ENCODE data around the gene CALCA.

DNA sequence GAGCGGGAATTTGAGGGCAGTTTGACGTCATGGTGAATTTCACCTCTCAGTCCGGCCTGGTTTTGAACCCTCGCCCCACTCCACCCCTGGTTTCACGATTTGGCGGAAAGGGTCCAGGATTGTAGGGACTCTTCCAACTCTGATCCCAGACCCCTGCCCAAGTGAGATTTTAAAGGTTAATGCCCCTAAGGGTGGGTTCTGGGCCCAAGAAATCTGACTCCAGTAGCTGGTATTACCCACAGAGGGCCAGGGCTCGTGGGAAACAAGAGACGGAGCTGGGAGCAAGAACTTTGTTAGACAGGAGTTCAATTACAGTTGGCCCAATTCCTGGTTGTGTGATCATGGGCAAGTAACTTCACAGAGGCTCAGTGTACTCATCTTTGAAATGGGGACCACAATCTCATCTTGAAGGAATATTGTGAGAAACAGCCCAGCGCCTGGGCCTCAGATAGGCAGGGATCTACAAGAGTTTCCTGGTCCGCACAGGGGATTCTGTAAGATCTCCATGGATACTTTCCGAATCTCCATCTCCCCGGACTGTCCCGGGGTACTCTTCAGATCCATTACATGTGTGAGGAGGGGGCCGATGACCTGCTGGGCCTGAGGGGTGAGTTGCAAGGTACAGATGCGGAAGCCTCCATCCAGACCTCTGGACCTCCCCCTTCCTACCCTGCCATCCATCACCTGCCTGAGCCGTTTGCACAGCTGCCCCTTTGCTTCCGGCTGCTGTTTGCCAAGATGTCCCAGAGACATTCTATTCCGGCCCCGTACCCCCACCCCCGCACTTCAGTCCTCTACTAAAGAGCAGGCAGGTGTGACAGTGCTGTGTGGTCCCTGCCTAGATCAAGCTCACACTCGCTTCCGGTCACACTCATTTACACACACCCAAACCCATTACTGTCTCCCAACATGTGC is 687 bp upstream of the CALCA start:
- TF ChIP-seq, protein P1, sequence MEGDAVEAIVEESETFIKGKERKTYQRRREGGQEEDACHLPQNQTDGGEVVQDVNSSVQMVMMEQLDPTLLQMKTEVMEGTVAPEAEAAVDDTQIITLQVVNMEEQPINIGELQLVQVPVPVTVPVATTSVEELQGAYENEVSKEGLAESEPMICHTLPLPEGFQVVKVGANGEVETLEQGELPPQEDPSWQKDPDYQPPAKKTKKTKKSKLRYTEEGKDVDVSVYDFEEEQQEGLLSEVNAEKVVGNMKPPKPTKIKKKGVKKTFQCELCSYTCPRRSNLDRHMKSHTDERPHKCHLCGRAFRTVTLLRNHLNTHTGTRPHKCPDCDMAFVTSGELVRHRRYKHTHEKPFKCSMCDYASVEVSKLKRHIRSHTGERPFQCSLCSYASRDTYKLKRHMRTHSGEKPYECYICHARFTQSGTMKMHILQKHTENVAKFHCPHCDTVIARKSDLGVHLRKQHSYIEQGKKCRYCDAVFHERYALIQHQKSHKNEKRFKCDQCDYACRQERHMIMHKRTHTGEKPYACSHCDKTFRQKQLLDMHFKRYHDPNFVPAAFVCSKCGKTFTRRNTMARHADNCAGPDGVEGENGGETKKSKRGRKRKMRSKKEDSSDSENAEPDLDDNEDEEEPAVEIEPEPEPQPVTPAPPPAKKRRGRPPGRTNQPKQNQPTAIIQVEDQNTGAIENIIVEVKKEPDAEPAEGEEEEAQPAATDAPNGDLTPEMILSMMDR (IDR thresholded peaks at IDR 0.05; ENCODE audit: insufficient read depth, low read length, poor library complexity, severe bottlenecking): no peak
- no peak for TF ChIP-seq EZH2phosphoT487 (conservative IDR thresholded peaks at IDR 0.05; ENCODE audit: low read length)
